K562 (cell line): ENCODE data around the gene RALGPS1. TPM values are rescaled to one million over a fixed set of nuclear protein-coding genes. Genes with fewer than 3 reads are reported as not detected.

Experiments used
- ATAC-seq: fragments of 200-7000 bp; cut with Tn5 transposase; 3 replicates; pipeline ENCODE4 v1.9.1; 2020; ENCODE audit warnings: moderate library complexity
- BruUV-seq: library from RNA; stranded (reverse); fragments of 400-500 nt; replicated peaks from 2 replicates; lab custom pipeline; 2021; lab: Mats Ljungman, UMichigan
- CTCF ChIA-PET: fragments of 300-600 bp; formaldehyde crosslinking; extraction: SDS; loops from one replicate; lab custom pipeline; 2021; ENCODE audit warnings: low intra/inter-chr PET ratio; lab: Yijun Ruan, JAX
- POLR2A ChIA-PET: fragments of 300-600, 350-650 bp; sonication (Branson Sonifier 250); formaldehyde crosslinking; extraction: SDS; loops from one replicate; lab custom pipeline; 2021; ENCODE audit warnings: antibody characterized with exemption, inconsistent platforms; lab: Yijun Ruan, JAX
- DNase-seq, 4 experiments: peaks; one replicate each; pipeline versions ENCODE4 v3.0.0 to v3.0.0-alpha.2; 2011 to 2018; ENCODE audit warnings: low spot score in 3 of 4, mixed read lengths in 3 of 4; ENCODE audit errors: extremely low read depth in 1 of 4
- FAIRE-seq: peaks from 2 replicates; lab custom pipeline; 2011; peaks lifted over from hg19 to GRCh38; lab: Jason Lieb, UNC
- H2AFZ ChIP-seq: 2 replicates; pipeline ENCODE4 v1.6.0; 2011; ENCODE audit warnings: low read depth, low read length, control low read depth, inconsistent platforms
- H3K27ac ChIP-seq: fragments of 200-600 bp; 3 replicates; pipeline ENCODE4 v1.8.0; 2011; ENCODE audit warnings: low read depth, mild to moderate bottlenecking, control low read depth, inconsistent platforms, low read length, moderate library complexity, mixed read lengths; ENCODE audit errors: extremely low read depth
- H3K27me3 ChIP-seq, 2 experiments: fragments of 300-600 bp in 1 of 2; 2 replicates in 1 of 2; 3 replicates in 1 of 2; pipeline versions ENCODE4 v1.6.0 to v1.8.0; 2011; ENCODE audit warnings: inconsistent platforms in 2 of 2, low read length in 2 of 2, mild to moderate bottlenecking in 1 of 2, mixed read lengths in 1 of 2, moderate library complexity in 1 of 2; ENCODE audit not compliant: control insufficient read depth in 2 of 2, insufficient read depth in 2 of 2
- H3K36me3 ChIP-seq: fragments of 300-600 bp; 3 replicates; pipeline ENCODE4 v1.8.0; 2011; ENCODE audit warnings: mild to moderate bottlenecking, low read length, inconsistent platforms; ENCODE audit not compliant: control insufficient read depth, insufficient read depth
- H3K4me1 ChIP-seq, 2 experiments: fragments of 200-600 bp in 1 of 2; replicated peaks in 1 of 2; 2 replicates in 1 of 2; 3 replicates in 1 of 2; pipeline versions ENCODE4 v1.5.1 to v1.8.0; 2011; ENCODE audit warnings: inconsistent platforms in 2 of 2, low read length in 2 of 2, mild to moderate bottlenecking in 1 of 2, mixed read lengths in 1 of 2, moderate library complexity in 1 of 2; ENCODE audit not compliant: control insufficient read depth in 2 of 2, insufficient read depth in 2 of 2
- H3K4me2 ChIP-seq: 2 replicates; pipeline ENCODE4 v1.6.1; 2011; ENCODE audit warnings: low read length, control low read depth, inconsistent platforms, mixed read lengths; ENCODE audit not compliant: insufficient read depth
- H3K4me3 ChIP-seq: fragments of 200-600 bp; sonication (generic), shearing (Covaris generic); 2 replicates; pipeline ENCODE4 v1.5.1; 2016; ENCODE audit warnings: control low read depth, inconsistent platforms
- H3K79me2 ChIP-seq: fragments of 200-600 bp; 3 replicates; pipeline ENCODE4 v1.8.0; 2011; ENCODE audit warnings: low read length, inconsistent platforms; ENCODE audit not compliant: control insufficient read depth, insufficient read depth
- H3K9ac ChIP-seq, 2 experiments: 2 replicates each; pipeline versions ENCODE4 v1.6.0 to v1.6.1; 2011; ENCODE audit warnings: low read depth in 2 of 2, low read length in 2 of 2, control low read depth in 1 of 2, inconsistent platforms in 1 of 2, mild to moderate bottlenecking in 1 of 2, mixed read lengths in 1 of 2; ENCODE audit not compliant: insufficient read depth in 1 of 2
- H3K9me1 ChIP-seq: one replicate; pipeline ENCODE4 v1.6.0; 2011; ENCODE audit warnings: inconsistent platforms, mild to moderate bottlenecking, low read length, moderate library complexity; ENCODE audit not compliant: control insufficient read depth, insufficient read depth
- H3K9me3 ChIP-seq: replicated peaks from 2 replicates; pipeline ENCODE4 v1.5.1; 2011; ENCODE audit warnings: low read depth, low read length, inconsistent platforms; ENCODE audit not compliant: control insufficient read depth, insufficient read depth
- H4K20me1 ChIP-seq: replicated peaks from 2 replicates; pipeline ENCODE4 v1.6.1; 2011; ENCODE audit warnings: low read length, inconsistent platforms, mixed read lengths; ENCODE audit not compliant: control insufficient read depth, insufficient read depth
- CTCF ChIP-seq, 3 experiments: IDR thresholded peaks in 2 of 3; conservative IDR thresholded peaks in 1 of 3; 2 replicates each; pipeline ENCODE4 v1.5.1; 2011 to 2012; ENCODE audit warnings: low read length in 3 of 3, mild to moderate bottlenecking in 3 of 3, control low read depth in 2 of 3, improper control_type of control experiment in 1 of 3, inconsistent platforms in 1 of 3, low read depth in 1 of 3, mixed read lengths in 1 of 3, moderate library complexity in 1 of 3; ENCODE audit not compliant: insufficient read depth in 2 of 3
- HNRNPUL1 ChIP-seq: fragments of 200-400 bp; formaldehyde crosslinking; IDR thresholded peaks from 2 replicates; pipeline ENCODE4 v1.6.1; 2017; ENCODE audit warnings: low read length
- ZNF263 ChIP-seq: sonication (generic); formaldehyde crosslinking; IDR thresholded peaks from 2 replicates; pipeline ENCODE4 v1.8.0; 2022; ENCODE audit warnings: mild to moderate bottlenecking, missing genetic modification reagents, borderline replicate concordance
- WGBS: fragments of 100-300 bp; shearing (Covaris generic); methylation state at CpG from one replicate; pipeline ENCODE4 v1.1.6; 2016; ENCODE audit warnings: low coverage, mixed read lengths; ENCODE audit not compliant: insufficient coverage; ENCODE audit errors: missing lambda C conversion rate; 5-methylcytosine and 5-hydroxymethylcytosine counted together
- in situ Hi-C: fragments of 300-500 bp; cut with MboI; formaldehyde crosslinking; loops from 4 replicates; pipeline ENCODE4 v1.15.0; 2018; ENCODE audit warnings: inconsistent platforms, mixed read lengths
- intact Hi-C: fragments of 100-400 bp; cut with micrococcal nuclease; formaldehyde crosslinking; loops from 2 replicates; pipeline ENCODE4 v1.14.2; 2022
- polyA plus RNA-seq, 8 experiments: library from polyadenylated mRNA; depleted of rRNA in 4 of 8; stranded (reverse) in 5 of 8; unstranded in 3 of 8; fragments of >200 nt; fragmentation: Nextera tagmentation in 2 of 8; fragmentation: Illumina TruSeq in 1 of 8; extraction: Ambion mirVana in 2 of 8; extraction: Trizol in 1 of 8; gene quantifications; 2 replicates each; pipeline versions ENCODE4 v1.2.1 to v1.2.3, GENCODE V29; 2011 to 2014; ENCODE audit warnings: inconsistent platforms in 1 of 8, missing spikeins in 1 of 8
- total RNA-seq, 7 experiments: library from RNA; depleted of rRNA in 6 of 7; stranded (reverse); fragments of >200 nt in 6 of 7; fragmentation: Illumina TruSeq in 2 of 7; extraction: Trizol in 2 of 7; gene quantifications; 2 replicates each; pipeline versions ENCODE4 v1.2.1 to v1.2.3, GENCODE V29; 2011 to 2021; ENCODE audit warnings: low replicate concordance in 1 of 7

The RALGPS1 gene
- total and polyA plus RNA-seq, 9 of the 15 experiments (the other 6 are each of a cell fraction or from before 2014, with no cell fraction given) = 0.04 to 2.6 (median 1.5) TPM

GRCh38 chr9:126989847-126990842 is 75.6 kb downstream of the RALGPS1 start:
- POLR2A ChIA-PET = no interaction called here
- in situ Hi-C loops = no loop called here
- no TSS peak for BruUV-seq
- Histone ChIP-seq H2AFZ (no peak overlapping the region), H3K9me1 (no peaks in the 10 kb centered on the region), H4K20me1 (no peaks in the 10 kb centered on the region; the same call in 1 of the 2 replicates), H3K4me2 (no peak overlapping the region), H3K4me1 (peaks cover 0 to 13% of the 10 kb centered on the region in 2 experiments; a peak in 4 of 5 replicates), H3K9me3 (0 out of 2 replicates have a peak, but pooled peaks cover 2% of the 10 kb centered on the region), H3K36me3 (no peaks in the 10 kb centered on the region)
- CTCF ChIA-PET = interaction anchor here (0.6 kb wide), 1 partner anchor 176 kb away, joined by 3 read pairs; no protein-coding TSS in a partner anchor
- peak; percentile 32; the same call in 1 of the 3 replicates for ATAC-seq
- TF ChIP-seq ZNF263 (CRISPR knock-in tag) (peak; percentile 45; the same call in 1 of the 2 replicates), CTCF (IDR thresholded peaks at IDR 0.05 in 2 of 3, conservative IDR thresholded peaks at IDR 0.05 in 1 of 3; ENCODE audit: insufficient read depth in 2 of 3, low read depth in 1 of 3, low read length in 3 of 3) (peak in 2 of 3 experiments; percentile 6 to 25; a peak in 1 of 6 replicates), HNRNPUL1 (no peak)
- TF ChIP-seq, all 486 proteins: peak for 2
- WGBS = 11% methylated on average over 17 of the region's 19 CpGs
- no peak for DNase-seq
- no peak for FAIRE-seq
- no peak overlapping the region for H3K27ac ChIP-seq
- intact Hi-C loops = no loop called here
- no peaks in the 10 kb centered on the region for H3K79me2 ChIP-seq
- no peak overlapping the region for H3K9ac ChIP-seq
- no peak overlapping the region for H3K4me3 ChIP-seq
- peaks cover 0 to 19% of the 10 kb centered on the region in 2 experiments; a peak in 2 of 5 replicates for H3K27me3 ChIP-seq
